KOPT-K1 (cell line): ENCODE data around the gene SLC17A3.

Source experiments
- H3K27ac ChIP-seq: fragments of 200-600 bp; sonication (generic); 2 replicates; pipeline ENCODE4 v1.5.1; 2016; ENCODE audit warnings: antibody characterized with exemption, mild to moderate bottlenecking, low read depth, low read length; ENCODE audit not compliant: poor library complexity, severe bottlenecking
- H3K36me3 ChIP-seq: fragments of 200-600 bp; sonication (generic); 2 replicates; pipeline ENCODE4 v1.5.1; 2017; ENCODE audit warnings: antibody characterized with exemption, mild to moderate bottlenecking, low read length, moderate library complexity; ENCODE audit not compliant: insufficient read depth
- H3K9me3 ChIP-seq: fragments of 200-600 bp; sonication (generic); 2 replicates; pipeline ENCODE4 v1.5.1; 2017; ENCODE audit warnings: antibody characterized with exemption, low read length, mild to moderate bottlenecking; ENCODE audit not compliant: insufficient read depth, poor library complexity, severe bottlenecking

SLC17A3 gene, protein sequence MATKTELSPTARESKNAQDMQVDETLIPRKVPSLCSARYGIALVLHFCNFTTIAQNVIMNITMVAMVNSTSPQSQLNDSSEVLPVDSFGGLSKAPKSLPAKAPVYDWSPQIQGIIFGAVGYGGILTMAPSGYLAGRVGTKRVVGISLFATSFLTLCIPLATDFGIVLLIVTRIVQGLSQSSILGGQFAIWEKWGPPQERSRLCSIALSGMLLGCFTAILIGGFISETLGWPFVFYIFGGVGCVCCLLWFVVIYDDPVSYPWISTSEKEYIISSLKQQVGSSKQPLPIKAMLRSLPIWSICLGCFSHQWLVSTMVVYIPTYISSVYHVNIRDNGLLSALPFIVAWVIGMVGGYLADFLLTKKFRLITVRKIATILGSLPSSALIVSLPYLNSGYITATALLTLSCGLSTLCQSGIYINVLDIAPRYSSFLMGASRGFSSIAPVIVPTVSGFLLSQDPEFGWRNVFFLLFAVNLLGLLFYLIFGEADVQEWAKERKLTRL

DNA sequence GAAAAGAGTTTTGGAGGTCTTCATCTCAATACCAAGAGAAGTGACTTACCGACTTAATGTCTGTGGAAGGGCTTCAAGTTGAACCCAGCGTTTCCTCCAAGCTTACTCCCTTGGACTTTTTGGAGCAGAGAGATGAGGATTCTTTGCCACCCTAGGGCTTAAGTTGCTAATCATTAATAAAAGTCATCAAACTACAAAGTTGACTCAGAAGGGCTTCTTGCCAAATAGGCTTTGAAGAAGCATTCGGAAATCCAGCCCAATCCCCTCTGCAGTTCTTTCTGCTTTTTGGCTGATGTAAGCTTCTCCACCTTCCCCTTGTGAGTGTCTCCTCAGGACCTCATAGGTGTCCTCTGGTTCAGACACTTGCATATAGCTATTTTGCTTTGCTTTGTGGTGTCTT, at the start of gene SLC17A3:
SLC17A3 (minus strand) TSS at position 126 of the 400 bp plus-strand sequence. CDS start 5,856 bp downstream, outside the sequence.
- Histone ChIP-seq H3K36me3 (no peaks in the 10 kb centered on the region), H3K27ac (no peak within 1 kb of the TSS), H3K9me3 (no peaks in the 10 kb centered on the region)

DNA sequence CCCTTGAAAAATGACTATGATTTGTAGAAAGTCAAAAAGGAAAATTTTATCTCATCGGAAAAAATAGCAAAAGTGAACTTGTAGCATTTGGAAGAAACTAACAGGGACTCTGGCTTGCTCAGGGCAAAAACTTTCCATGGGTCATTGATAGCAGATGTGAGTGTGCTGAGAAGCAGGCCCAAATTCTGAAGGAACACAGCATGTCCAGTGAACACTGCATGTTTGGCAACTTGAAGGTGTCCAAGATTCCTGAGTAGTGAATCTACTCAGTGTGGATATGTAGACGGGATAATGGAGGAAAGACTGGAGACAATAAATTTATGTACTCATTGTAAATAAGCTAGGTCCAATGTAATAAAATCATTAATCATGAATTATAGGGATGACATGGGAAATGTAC, 48.3 kb upstream of the SLC17A3 start:
- no peaks in the 10 kb centered on the region for H3K9me3 ChIP-seq
- H3K27ac ChIP-seq, result no peak overlapping the region
- no peaks in the 10 kb centered on the region for H3K36me3 ChIP-seq

DNA sequence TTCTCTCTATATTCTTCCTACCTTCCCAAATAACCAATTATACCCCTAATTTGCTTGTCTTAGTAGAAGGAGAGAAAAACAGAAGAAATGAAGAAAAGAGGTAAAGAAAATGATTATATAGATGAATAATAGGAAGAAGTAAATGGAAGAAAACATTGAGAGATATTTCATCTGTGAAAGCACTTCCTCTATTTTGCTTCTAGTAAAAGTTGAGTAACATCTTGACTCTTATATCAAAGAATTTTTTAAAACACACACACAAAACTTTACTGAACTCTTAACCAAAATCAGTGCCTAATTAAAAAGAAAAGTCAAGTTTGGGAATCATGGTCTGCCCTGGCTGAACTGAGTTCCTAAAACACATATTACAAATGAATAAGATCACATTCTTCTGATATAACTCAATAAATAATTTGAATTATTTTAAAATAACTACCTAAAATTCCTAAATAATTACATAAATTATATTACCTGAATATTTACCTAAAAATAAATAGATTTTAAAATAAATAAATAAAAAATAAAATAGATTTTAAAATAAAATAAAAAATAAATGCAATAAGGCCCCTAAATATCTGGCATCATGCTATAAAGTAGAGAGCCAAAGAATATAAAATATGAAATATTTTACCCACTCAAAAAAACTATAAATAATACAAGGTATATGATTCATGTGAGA, 47.6 kb upstream of the SLC17A3 start:
- Histone ChIP-seq H3K36me3 (no peaks in the 10 kb centered on the region), H3K27ac (no peak overlapping the region), H3K9me3 (no peaks in the 10 kb centered on the region)

DNA sequence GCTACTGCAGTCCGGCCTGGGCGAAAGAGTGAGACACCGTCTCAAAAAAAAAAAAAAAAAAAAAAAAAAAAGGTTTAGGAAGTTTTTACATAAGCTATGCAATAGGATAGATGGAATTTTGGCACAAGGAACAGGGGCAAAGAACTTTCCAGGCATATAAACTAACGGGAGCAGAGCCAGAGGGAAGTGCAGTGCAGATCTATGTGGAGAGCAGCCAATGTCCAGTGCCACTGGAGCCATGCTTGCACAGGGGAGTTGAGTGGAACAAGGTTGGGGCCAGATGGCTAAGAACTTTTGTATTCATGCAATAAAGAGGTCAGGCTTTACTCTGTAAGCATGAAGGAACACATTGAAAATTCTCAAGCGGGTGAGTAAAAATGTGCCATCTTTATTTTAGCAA, 45.6 kb upstream of the SLC17A3 start:
- Histone ChIP-seq H3K9me3 (no peaks in the 10 kb centered on the region), H3K27ac (no peak overlapping the region), H3K36me3 (no peaks in the 10 kb centered on the region)

DNA sequence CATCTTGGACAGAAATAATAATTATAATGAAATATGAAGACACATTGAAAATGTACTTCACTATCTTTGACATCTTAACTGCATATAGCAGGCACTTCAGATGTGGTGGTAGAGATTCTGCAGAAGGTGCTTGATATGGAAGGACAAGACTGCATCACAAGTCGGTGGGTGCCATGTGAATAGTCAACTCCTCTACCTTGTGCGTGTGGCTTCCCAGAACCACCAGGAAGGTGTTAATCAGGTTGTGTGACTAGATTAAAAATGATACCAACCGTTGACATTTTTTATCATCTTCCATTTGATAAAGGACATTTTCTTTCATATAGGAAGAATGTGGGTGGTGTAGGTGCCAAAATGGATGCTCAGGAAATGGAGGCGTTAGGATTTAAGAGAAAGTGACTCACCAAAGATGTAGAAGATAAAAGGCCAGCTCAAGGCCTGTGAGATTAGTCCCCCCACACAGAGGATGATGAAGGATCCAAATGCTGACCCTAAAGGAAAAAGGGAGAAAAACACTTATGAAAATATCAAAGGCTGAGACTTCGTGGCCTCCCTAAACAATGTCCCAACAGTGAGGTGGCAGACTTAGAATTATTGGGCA, 44.1 kb upstream of the SLC17A3 start:
- H3K27ac ChIP-seq, result no peak overlapping the region
- H3K9me3 ChIP-seq, result no peaks in the 10 kb centered on the region
- no peaks in the 10 kb centered on the region for H3K36me3 ChIP-seq

DNA sequence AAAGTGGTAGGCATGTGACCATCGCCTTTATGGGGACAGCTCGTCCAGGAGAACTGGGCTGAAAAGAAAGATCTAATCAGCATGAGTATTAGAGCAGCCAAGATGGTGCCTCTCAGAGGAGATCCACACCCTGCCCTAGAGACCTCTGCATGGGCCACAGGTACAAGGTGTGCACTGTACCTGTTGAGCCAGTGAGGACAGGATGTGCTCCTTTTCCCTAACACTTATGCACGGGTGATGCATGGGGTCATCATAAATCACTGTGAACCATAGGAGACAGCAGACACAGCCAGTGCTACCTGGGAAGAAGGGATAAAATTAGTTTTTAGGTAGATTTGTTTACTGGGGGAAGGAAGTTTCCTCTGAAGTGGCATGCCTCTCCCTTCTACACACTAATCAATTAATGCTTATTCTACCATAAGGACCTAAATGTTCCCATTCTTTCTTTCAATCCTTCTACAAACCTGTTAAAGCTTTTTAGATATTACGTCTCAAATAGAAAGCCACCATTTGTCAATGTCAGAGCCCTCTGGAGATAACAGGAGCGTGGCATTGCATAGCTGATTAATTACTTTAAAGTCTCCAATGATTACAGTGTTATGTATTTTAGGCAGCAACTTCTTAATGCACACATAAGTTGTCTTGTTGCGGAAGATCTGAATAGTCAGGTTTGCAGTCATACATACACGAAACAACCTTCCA, 42.9 kb upstream of the SLC17A3 start:
- Histone ChIP-seq H3K27ac (no peak overlapping the region), H3K36me3 (no peaks in the 10 kb centered on the region)

DNA sequence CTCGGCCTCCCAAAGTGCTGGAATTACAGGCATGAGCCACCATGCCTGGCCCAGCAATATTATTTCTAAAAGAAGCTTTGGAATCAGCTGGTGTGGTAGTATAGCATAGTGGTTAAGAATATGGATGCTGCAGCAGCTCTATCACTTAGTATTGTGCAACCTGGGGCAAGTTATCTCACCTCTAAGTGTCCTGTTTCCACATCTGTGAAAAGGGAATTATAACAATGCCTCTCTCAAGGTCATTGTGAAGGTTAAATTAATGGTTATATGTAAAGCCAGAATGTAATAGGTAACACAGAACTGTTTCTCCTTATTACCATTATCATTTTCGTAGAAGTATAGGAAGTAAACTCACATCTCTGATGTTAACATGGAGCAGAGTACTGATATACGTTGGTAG, 42.3 kb upstream of the SLC17A3 start:
- Histone ChIP-seq H3K27ac (no peak overlapping the region), H3K9me3 (no peaks in the 10 kb centered on the region), H3K36me3 (no peaks in the 10 kb centered on the region)

More for the DNA sequence above, 42.9 kb upstream of the SLC17A3 start:
- no peaks in the 10 kb centered on the region for H3K9me3 ChIP-seq

DNA sequence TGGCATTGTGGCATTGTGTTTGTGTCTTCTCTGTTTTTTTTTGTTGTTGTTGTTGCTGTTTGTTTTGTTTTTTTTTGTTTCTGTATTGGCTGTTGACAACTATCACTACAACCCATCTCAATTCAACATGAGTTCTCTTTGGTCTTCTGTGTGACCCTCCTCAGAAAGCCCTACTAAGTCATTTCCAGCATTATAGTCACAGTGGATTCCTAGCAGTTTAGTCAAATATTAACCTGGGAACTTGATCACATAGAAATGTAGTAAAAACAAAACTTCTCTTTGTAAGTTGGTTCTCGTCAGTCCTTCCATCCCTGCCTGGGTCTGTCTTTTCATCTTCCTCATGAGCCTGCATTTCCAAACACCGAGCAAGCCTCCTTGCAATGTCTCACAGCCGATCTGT, 39.7 kb upstream of the SLC17A3 start:
- Histone ChIP-seq H3K9me3 (no peaks in the 10 kb centered on the region), H3K36me3 (no peaks in the 10 kb centered on the region), H3K27ac (no peak overlapping the region)

DNA sequence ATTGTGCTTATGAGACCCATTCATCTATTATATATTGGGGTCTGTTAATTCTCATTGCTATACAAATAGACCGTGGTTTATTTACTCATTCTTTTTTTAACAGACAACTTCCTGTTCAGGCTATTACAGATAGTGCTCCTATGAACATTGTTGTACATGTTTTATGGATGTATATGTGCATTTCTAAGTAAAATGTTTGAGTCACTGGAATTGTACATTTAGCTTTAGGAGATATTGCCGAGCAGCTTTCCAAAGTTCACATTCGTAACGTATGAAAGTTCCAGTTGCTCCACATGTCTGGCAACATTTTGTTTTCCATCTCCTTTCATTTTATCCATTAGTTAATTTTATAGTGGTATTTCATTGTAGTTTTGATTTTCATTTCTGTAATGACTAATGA, 37.3 kb upstream of the SLC17A3 start:
- Histone ChIP-seq H3K9me3 (no peaks in the 10 kb centered on the region), H3K36me3 (no peaks in the 10 kb centered on the region), H3K27ac (no peak overlapping the region)

DNA sequence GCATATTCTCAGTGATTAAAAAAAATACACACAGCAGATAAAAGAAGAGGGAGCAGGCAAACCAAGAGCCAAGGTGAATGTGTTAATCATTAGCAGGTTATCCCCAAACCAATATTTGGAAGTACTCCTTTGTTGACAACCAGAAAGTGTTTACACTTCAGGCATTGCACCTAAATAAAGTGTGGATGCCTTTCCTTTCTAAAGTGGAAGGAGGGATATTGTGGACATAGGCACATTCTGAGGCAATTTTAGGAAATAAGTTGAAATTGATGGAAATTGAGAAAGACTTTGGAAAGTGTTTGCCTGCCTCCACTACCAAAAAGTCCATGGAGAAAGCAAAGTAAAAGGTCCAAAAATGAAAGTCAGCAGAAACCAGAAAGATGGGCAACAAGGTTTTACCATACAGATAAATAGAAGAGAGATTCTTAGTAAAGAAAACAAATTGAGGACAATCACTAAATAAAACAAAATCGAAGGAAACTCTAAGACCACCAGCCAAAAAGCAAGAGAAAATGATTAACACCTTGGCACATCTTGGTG, 33.5 kb upstream of the SLC17A3 start:
- no peaks in the 10 kb centered on the region for H3K36me3 ChIP-seq
- no peaks in the 10 kb centered on the region for H3K9me3 ChIP-seq
- no peak overlapping the region for H3K27ac ChIP-seq

DNA sequence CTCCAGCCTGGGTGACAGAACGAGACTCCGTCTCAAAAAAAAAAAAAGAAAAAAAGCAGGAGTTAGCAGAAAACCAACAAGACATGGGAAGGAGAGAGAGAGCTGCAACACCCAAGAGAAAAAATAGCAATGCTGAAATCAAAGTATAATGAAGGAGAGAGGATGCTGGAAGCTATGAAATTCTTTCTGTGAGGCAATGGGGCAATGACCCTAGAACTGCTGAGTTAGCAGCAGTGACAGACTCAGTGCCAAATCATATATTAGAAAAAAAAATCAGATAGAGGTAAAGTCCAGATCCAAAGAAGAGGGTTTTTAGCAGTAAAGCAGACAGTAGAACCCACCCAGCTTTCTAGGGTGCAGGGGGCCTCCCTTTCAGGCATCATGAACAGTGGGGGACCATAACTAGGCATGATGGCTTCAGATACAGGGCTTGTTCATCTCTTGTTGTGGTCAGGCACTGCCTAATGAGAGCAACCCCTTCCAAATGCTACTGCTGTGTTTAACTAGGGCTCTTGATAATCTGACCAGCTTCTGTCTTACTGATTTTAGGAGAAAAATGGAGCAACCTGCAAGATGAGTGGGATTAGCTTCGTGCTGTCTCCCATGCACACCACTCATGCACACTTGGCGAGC, 29.5 kb upstream of the SLC17A3 start:
- no peak overlapping the region for H3K27ac ChIP-seq
- no peaks in the 10 kb centered on the region for H3K36me3 ChIP-seq
- no peaks in the 10 kb centered on the region for H3K9me3 ChIP-seq

DNA sequence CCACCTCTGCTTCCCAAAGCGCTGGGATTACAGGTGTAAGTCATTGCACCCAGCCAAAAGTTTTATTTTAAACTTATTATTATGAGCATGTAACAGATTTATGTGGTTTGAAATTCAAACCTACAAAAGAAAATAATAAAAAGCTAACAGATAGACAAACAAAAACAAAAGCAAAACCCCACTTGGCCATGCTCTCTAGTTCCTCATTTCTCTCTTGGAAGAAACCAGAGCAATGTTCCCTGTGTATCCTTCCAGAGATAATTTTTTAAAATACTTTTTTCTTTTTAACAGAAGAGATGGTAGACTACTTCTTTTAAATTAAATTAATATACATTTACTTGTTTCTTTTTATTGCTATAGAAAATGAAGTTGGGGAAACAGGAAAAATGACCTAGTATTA, 28.0 kb upstream of the SLC17A3 start:
- Histone ChIP-seq H3K9me3 (no peaks in the 10 kb centered on the region), H3K36me3 (no peaks in the 10 kb centered on the region), H3K27ac (no peak overlapping the region)

DNA sequence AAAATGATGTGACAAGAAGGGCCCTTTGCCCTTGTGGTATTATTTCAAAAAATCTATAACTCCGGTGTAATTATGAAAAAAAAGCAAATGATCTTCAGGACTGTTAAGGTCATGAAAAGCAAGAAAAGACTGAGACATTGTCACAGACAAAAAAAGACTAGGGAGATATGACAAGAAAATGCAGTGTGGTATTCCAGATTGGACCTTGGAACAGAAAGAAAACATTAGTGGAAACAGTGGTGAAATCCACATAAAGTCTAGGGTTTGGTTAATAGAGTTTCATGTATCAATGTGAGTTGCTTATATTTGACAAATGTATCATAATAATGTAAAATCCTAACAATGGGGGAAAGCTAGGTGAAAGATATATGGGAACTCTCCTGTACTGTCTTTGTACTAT, 26.8 kb upstream of the SLC17A3 start:
- no peaks in the 10 kb centered on the region for H3K9me3 ChIP-seq
- H3K36me3 ChIP-seq, result no peaks in the 10 kb centered on the region
- no peak overlapping the region for H3K27ac ChIP-seq

DNA sequence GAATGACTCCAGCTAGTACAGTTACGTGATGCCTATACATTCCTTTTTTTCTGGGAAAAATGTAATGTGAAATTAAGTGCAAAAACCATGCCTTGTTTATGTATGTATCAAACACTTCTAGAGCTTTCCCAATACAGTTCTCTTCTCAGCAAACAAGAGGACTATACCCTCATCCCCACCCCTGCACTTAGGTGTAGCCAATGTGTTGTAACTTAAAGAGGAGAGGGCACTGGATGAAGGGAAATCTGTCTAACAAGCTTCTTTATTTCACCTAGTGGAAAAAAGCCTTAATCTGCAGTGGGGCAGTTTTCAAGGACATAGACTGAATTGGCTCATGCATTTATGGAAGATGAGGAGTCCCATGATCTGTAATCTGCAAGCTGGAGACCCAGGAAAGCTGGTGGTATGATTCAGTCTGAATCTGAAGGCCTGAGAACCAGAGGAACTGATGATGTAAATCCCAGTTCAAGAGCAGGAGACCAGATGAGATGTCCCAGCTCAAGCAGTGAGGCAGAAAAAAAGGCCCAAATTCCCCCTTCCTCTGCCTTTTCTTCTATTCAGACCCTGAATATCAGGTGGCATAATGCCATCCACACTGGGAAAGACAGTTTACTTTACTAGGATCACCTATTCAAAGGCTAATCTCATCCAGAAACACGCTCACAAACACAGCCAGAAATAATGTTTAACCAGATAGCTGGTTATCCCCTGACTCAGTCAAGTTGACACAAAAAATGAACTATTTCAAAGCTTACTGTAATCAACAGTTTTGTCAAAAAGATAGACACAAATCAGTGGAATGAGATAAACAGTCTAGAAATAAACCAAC, 25.8 kb upstream of the SLC17A3 start:
- no peaks in the 10 kb centered on the region for H3K9me3 ChIP-seq
- H3K27ac ChIP-seq, result no peak overlapping the region
- H3K36me3 ChIP-seq, result no peaks in the 10 kb centered on the region
